ENCODE measurements around the gene SUN2. TPM values are rescaled to one million over a fixed set of nuclear protein-coding genes. Genes with fewer than 3 reads are reported as not detected.

The SUN2 gene
- total and polyA plus RNA-seq, 7 experiments from 2014 or later = 397 to 977 (median 558) TPM

DNA sequence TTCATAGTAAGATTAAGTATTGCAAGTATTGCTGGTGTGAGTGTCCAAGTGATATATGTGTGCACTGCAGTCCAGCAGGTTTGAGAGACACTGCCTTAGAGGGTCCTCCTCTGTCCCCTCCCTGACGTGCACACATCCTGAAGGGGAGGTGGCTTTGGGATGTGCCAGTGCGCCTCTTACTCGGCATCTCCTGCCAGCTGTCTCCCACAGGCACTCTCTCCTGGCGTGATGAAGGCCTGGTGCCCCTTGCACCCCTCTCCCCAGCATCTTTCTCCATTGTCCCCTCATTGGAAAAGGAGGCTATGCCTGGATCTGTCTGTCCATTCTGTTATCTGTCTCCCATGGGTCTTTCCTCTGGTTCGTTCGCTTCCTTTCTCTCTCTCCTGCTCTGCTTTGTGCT, 25.9 kb downstream of the SUN2 start:
- intact Hi-C loops (cut with micrococcal nuclease) = no loop called here
- CTCF ChIA-PET = interaction anchor here (0.6 to 2.5 kb wide), 2 partner anchors 29 to 1067 kb away, joined by 4 to 8 read pairs; no protein-coding TSS in a partner anchor
- peaks cover 5 to 51% (median 18%) of the 10 kb centered on the region in 5 donors for H3K36me3 Mint-ChIP-seq

DNA sequence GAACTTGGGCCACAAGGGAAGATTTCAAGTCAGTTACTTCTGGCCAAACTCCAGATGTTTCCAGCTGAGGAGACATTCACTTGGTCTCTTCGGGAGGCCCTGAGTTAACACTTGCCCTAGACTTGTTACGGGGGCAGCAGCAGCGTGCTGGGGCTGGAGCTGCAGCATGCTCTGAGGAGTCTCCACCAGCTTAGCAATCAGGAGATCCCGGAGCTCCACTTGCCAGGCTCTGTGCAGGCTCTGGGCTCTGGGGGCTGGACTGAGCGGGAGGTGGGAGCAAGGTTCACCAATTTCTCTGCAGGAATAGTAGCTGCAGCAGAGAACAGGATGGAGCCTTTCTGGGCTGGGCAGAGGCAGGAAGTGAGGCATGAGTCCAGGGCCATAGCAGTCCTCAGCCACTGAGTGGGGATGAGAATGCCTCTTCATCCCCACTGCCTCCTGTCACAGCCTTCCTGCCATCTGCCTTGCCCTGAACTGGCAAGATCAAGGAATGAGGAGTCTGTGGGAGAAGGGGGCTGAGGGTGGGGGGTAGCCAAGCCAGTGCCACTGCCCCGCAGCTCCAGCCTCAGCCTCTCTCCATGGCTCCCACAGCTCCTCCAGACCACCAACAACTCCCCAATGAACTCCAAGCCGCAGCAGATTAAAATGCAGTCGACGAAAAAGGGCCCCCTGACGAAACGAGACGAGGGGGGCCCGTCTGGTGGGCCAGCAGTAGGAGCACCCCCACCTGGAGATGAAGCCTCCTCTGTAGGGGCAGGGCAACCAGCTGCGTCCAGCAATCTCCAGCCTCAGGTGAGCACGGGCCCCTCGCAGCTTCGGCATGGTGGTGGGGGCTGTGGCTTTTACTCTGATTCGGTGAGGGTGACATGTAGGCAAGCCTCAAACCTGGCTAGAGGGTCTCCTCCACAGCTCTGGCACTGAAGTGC, 26.7 kb downstream of the SUN2 start:
- peak overlapping the region in 1 of 10 donors; percentile 18 for H3K4me3 Mint-ChIP-seq
- H3K4me3 ChIP-seq (ENCODE audit: low read length) = no peak overlapping the region
- ATAC-seq = no peak
- H3K36me3 ChIP-seq (ENCODE audit: control insufficient read depth in 2 of 3, insufficient read depth in 3 of 3, low read length in 3 of 3) = peaks cover 24 to 85% (median 55%) of the 10 kb centered on the region in 3 experiments
- H3K36me3 Mint-ChIP-seq = peaks cover 8 to 53% (median 23%) of the 10 kb centered on the region in 5 donors
- no peaks in the 10 kb centered on the region for H3K27me3 ChIP-seq (ENCODE audit: control insufficient read depth in 2 of 2, insufficient read depth in 2 of 2, low read length in 2 of 2)
- intact Hi-C loops (cut with micrococcal nuclease) = no loop called here
- POLR2A ChIA-PET = interaction anchor here (0.6 to 31.4 kb wide), 7 partner anchors 9 to 1615 kb away, joined by 3 to 1007 read pairs (median 5); partner anchors contain the start of genes GTPBP1, SUN2 and TOMM22
- H3K27ac Mint-ChIP-seq = peak overlapping the region; percentile 46 to 91 (median 62)
- CTCF ChIA-PET = interaction anchor here (0.9 kb wide), 1 partner anchor 117 kb away, joined by 3 read pairs; no protein-coding TSS in a partner anchor
- H3K27ac ChIP-seq (ENCODE audit: low read depth, low read length) = no peak overlapping the region
- DNase-seq = no peak
- H3K27me3 Mint-ChIP-seq = no peaks in the 10 kb centered on the region
- no peaks in the 10 kb centered on the region for H3K9me3 ChIP-seq (ENCODE audit: control insufficient read depth in 2 of 3, low read length in 3 of 3)
- peaks cover 5 to 7% of the 10 kb centered on the region in 2 donors for H3K4me1 ChIP-seq (ENCODE audit: control insufficient read depth in 2 of 2, insufficient read depth in 2 of 2, low read length in 2 of 2)
- peaks cover 0 to 8% (median 0%) of the 10 kb centered on the region in 11 donors for H3K9me3 Mint-ChIP-seq
- peaks cover 18 to 45% (median 26%) of the 10 kb centered on the region in 7 donors for H3K4me1 Mint-ChIP-seq

More for the DNA sequence above, 25.9 kb downstream of the SUN2 start:
- peak overlapping the region; percentile 43 to 91 (median 77) for H3K27ac Mint-ChIP-seq
- no peak for ATAC-seq
- Histone ChIP-seq H3K27me3 (ENCODE audit: control insufficient read depth in 2 of 2, insufficient read depth in 2 of 2, low read length in 2 of 2) (no peaks in the 10 kb centered on the region), H3K9me3 (ENCODE audit: control insufficient read depth in 2 of 3, low read length in 3 of 3) (no peaks in the 10 kb centered on the region), H3K27ac (ENCODE audit: low read depth, low read length) (no peak overlapping the region), H3K4me3 (ENCODE audit: low read length) (no peak overlapping the region), H3K36me3 (ENCODE audit: control insufficient read depth in 2 of 3, insufficient read depth in 3 of 3, low read length in 3 of 3) (peaks cover 24 to 86% (median 50%) of the 10 kb centered on the region in 3 experiments), H3K4me1 (ENCODE audit: control insufficient read depth in 2 of 2, insufficient read depth in 2 of 2, low read length in 2 of 2) (peaks cover 5 to 7% of the 10 kb centered on the region in 2 donors)
- peaks cover 14 to 45% (median 30%) of the 10 kb centered on the region in 7 donors for H3K4me1 Mint-ChIP-seq
- peaks cover 0 to 8% (median 0%) of the 10 kb centered on the region in 11 donors for H3K9me3 Mint-ChIP-seq
- POLR2A ChIA-PET = interaction anchor here (1.0 to 31.4 kb wide), 5 partner anchors 9 to 26 kb away, joined by 3 to 1007 read pairs (median 5); partner anchors contain the start of genes GTPBP1 and SUN2
- H3K4me3 Mint-ChIP-seq = peak overlapping the region in 2 of 10 donors; percentile 44 to 54
- no peaks in the 10 kb centered on the region for H3K27me3 Mint-ChIP-seq
- no peak for DNase-seq

DNA sequence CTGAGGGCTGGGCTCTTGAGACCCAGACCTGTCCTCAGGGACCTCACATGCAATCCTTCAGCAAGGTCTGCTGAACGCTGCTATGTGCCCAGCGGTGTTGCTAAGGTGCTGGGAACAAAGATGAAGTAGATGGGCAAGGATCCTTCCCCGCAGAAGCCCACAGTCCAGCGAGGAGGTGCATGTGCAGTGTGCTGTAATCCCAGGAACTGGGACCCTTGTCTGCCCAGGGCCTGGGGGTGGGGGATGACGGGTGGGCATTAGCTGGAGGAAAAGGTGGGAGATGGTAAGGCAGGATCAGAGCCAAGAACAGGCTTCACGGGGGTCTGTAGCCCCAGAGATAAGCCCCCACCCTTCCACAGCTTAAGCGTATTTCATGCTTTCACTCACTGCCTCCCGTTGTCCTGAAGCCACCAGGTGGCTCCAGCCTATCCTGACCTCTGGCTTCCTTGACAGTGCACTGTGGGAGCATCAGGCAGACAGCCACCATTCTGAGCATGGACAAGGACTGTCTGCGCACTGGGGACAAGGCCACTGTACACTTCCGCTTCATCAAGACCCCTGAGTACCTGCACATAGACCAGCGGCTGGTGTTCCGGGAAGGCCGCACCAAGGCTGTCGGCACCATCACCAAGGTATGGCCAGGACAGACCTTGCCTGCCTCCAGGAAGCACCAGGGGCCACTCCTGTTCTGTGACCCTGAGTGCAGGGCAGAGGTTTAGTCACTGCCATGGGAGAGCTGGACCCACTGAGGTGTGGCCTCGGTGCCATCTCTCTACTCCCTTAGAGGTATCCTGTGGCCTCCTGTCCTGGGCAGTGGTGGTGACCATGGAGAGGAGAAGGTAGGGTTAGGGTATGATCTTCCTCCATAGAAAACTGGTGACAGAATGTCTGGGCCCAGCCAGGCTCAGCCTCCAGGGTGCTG, 28.0 kb downstream of the SUN2 start:
- Histone ChIP-seq H3K27ac (ENCODE audit: low read depth, low read length) (peak overlapping the region; percentile 19), H3K36me3 (ENCODE audit: control insufficient read depth in 2 of 3, insufficient read depth in 3 of 3, low read length in 3 of 3) (peaks cover 26 to 90% (median 57%) of the 10 kb centered on the region in 3 experiments), H3K27me3 (ENCODE audit: control insufficient read depth in 2 of 2, insufficient read depth in 2 of 2, low read length in 2 of 2) (no peaks in the 10 kb centered on the region), H3K4me3 (ENCODE audit: low read length) (no peak overlapping the region), H3K9me3 (ENCODE audit: control insufficient read depth in 2 of 3, low read length in 3 of 3) (no peaks in the 10 kb centered on the region), H3K4me1 (ENCODE audit: control insufficient read depth in 2 of 2, insufficient read depth in 2 of 2, low read length in 2 of 2) (peaks cover 0 to under 1% of the 10 kb centered on the region in 2 donors)
- no peak overlapping the region for H3K4me3 Mint-ChIP-seq
- DNase-seq = no peak
- peaks cover 0 to 8% (median 0%) of the 10 kb centered on the region in 11 donors for H3K9me3 Mint-ChIP-seq
- H3K27me3 Mint-ChIP-seq = no peaks in the 10 kb centered on the region
- H3K36me3 Mint-ChIP-seq = peaks cover 8 to 61% (median 23%) of the 10 kb centered on the region in 5 donors
- POLR2A ChIA-PET = interaction anchor here (0.6 to 31.4 kb wide), 5 partner anchors 13 to 46 kb away, joined by 3 to 1007 read pairs (median 3); partner anchors contain the start of genes GTPBP1, SUN2 and TOMM22
- intact Hi-C loops (cut with micrococcal nuclease) = no loop called here
- peaks cover 11 to 34% (median 17%) of the 10 kb centered on the region in 7 donors for H3K4me1 Mint-ChIP-seq
- ATAC-seq = no peak
- CTCF ChIA-PET = no interaction called here
- peak overlapping the region in 6 of 9 donors; percentile 59 to 82 (median 65) for H3K27ac Mint-ChIP-seq

DNA sequence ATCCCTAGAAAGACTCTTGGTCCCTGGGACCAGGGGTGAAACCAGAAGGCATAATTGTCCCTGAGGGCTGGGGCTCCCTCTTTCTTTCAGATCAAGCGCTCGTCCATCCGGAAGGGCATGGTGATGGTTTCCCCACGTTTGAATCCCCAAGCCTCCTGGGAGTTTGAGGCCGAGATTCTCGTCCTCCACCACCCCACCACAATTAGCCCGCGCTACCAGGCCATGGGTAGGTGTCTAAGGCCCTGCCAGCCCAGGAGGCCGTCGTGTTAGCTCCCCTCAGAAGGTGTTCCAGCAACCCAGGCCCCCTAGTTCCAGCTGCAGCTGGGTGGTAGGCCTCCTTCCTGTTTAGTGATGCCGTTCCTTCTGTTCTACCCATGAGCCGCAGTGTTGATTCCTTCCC, 28.7 kb downstream of the SUN2 start:
- H3K9me3 Mint-ChIP-seq = peaks cover 0 to 8% (median 0%) of the 10 kb centered on the region in 11 donors
- no peaks in the 10 kb centered on the region for H3K4me1 ChIP-seq (ENCODE audit: control insufficient read depth in 2 of 2, insufficient read depth in 2 of 2, low read length in 2 of 2)
- ATAC-seq (no peak), DNase-seq (no peak)
- H3K27me3 Mint-ChIP-seq = no peaks in the 10 kb centered on the region
- no peak overlapping the region for H3K4me3 ChIP-seq (ENCODE audit: low read length)
- no peaks in the 10 kb centered on the region for H3K27me3 ChIP-seq (ENCODE audit: control insufficient read depth in 2 of 2, insufficient read depth in 2 of 2, low read length in 2 of 2)
- peaks cover 33 to 97% (median 57%) of the 10 kb centered on the region in 3 experiments for H3K36me3 ChIP-seq (ENCODE audit: control insufficient read depth in 2 of 3, insufficient read depth in 3 of 3, low read length in 3 of 3)
- peaks cover 8 to 61% (median 23%) of the 10 kb centered on the region in 5 donors for H3K36me3 Mint-ChIP-seq
- no peaks in the 10 kb centered on the region for H3K9me3 ChIP-seq (ENCODE audit: control insufficient read depth in 2 of 3, low read length in 3 of 3)
- H3K4me1 Mint-ChIP-seq = peaks cover 8 to 30% (median 16%) of the 10 kb centered on the region in 7 donors
- POLR2A ChIA-PET = interaction anchor here (0.6 to 31.4 kb wide), 4 partner anchors 7 to 29 kb away, joined by 3 to 1007 read pairs (median 27); partner anchors contain the start of gene SUN2
- H3K27ac ChIP-seq (ENCODE audit: low read depth, low read length) = no peak overlapping the region
- CTCF ChIA-PET = no interaction called here
- intact Hi-C loops (cut with micrococcal nuclease) = no loop called here
- H3K27ac Mint-ChIP-seq = peak overlapping the region in 6 of 9 donors; percentile 12 to 76 (median 52)
- H3K4me3 Mint-ChIP-seq = no peak overlapping the region

DNA sequence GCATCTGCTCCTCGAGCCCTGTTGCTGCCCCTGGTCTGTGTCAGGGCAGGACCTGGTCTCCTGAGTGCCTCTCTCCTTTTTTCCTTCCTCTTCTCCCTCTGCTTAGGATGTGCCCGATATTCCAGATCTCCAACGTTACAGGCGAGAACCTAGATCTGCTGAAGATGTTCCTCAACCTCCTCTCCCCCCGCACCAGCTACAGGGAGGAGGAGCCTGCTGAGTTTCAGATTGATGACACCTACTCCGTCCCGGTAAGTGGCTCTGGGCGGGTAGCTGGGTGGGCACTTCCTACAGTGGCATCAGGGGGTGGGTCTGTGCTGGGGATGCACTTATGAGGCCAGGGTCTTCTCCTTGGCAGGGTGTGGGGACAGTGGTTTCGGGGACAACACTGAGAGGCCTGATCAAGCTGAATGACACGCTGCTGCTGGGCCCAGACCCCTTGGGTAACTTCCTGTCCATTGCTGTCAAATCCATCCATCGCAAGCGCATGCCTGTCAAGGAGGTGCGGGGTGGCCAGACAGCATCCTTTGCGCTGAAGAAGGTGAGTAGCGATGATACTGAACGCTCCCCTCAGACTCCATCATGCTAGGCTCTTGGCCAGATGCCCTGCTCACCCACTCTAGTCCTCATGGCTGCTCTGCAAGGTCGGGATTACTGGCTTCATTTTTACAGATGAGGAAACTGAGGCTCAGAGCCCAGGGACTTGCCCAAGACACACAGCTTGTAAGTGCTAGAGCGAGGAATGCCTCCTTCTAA, 29.7 kb downstream of the SUN2 start:
- no peak overlapping the region for H3K27ac ChIP-seq (ENCODE audit: low read depth, low read length)
- ChIA-PET POLR2A (interaction anchor here (1.0 to 31.4 kb wide), 3 partner anchors 8 to 115 kb away, joined by 3 to 1007 read pairs (median 51); partner anchors contain the start of gene SUN2), CTCF (interaction anchor here (0.7 to 2.2 kb wide), 5 partner anchors 8 to 74 kb away, joined by 3 to 8 read pairs (median 7); no protein-coding TSS in a partner anchor)
- H3K36me3 ChIP-seq (ENCODE audit: control insufficient read depth in 2 of 3, insufficient read depth in 3 of 3, low read length in 3 of 3) = peaks cover 33 to 98% (median 55%) of the 10 kb centered on the region in 3 experiments
- Mint-ChIP-seq H3K27ac (peak overlapping the region in 7 of 9 donors; percentile 46 to 85 (median 65)), H3K27me3 (no peaks in the 10 kb centered on the region), H3K36me3 (peaks cover 13 to 66% (median 27%) of the 10 kb centered on the region in 5 donors), H3K4me3 (no peak overlapping the region), H3K4me1 (peaks cover 8 to 35% (median 14%) of the 10 kb centered on the region in 7 donors), H3K9me3 (peaks cover 0 to 8% (median 0%) of the 10 kb centered on the region in 11 donors)
- intact Hi-C loops (cut with micrococcal nuclease) = loop anchor here in 1 of 2 donors (1.0 to 2.0 kb wide), 3 partner anchors 21 to 117 kb away; partner anchors contain the start of gene GTPBP1
- ATAC-seq (no peak), DNase-seq (no peak)
- H3K9me3 ChIP-seq (ENCODE audit: control insufficient read depth in 2 of 3, low read length in 3 of 3) = no peaks in the 10 kb centered on the region
- H3K4me3 ChIP-seq (ENCODE audit: low read length) = no peak overlapping the region
- no peaks in the 10 kb centered on the region for H3K4me1 ChIP-seq (ENCODE audit: control insufficient read depth in 2 of 2, insufficient read depth in 2 of 2, low read length in 2 of 2)
- no peaks in the 10 kb centered on the region for H3K27me3 ChIP-seq (ENCODE audit: control insufficient read depth in 2 of 2, insufficient read depth in 2 of 2, low read length in 2 of 2)
